Stimulated activated CD4-positive, alpha-beta T cell treated with anti-CD3 and anti-CD28 coated beads, TNF-alpha, amount 100 ng/mL, for 48 hours (primary cell): ENCODE data around the gene COL4A1.

Source experiments
- DNase-seq, 3 donors: peaks; one replicate each; pipeline ENCODE4 v3.0.0-alpha.2; 2020; ENCODE audit warnings: low read depth in 3 of 3

Gene COL4A1

GRCh38 chr13:110261166-110262081 is 45.5 kb downstream of the COL4A1 start:
- no peak for DNase-seq

GRCh38 chr13:110259651-110260050 is 47.3 kb downstream of the COL4A1 start:
- no peak for DNase-seq

- DNase-seq, result no peak
Measured at GRCh38 chr13:110258876-110259631, 47.9 kb downstream of the COL4A1 start.

GRCh38 chr13:110257408-110257807 is 49.5 kb downstream of the COL4A1 start:
- no peak for DNase-seq

GRCh38 chr13:110256126-110256905 is 50.6 kb downstream of the COL4A1 start:
- DNase-seq, result no peak

GRCh38 chr13:110254751-110255553 is 52.0 kb downstream of the COL4A1 start:
- DNase-seq, result no peak

DNA sequence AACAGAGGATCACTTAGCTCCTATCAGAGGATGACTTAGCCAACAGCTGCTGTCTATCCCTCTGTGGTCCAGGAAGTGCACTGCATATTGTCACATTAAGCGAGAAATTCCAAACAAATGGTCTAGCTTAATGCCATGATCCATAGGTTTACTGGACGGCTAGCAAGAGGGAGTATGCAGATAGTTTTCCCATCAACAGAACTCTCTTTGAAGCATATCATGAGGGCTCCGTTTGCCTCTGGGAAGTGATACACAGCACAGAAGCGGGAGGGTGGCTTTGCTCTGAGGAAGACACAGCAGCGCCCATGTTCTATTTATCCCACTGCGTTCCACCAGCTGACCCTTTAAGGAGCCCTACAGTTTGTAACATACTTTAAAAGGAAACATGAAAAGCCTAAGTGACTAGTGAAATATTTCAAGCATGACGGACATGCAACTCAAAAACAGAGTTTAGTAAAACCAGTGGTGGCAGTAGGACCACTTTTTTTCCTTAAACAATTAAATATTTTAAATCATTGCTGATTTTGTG is 52.7 kb downstream of the COL4A1 start:
- no peak for DNase-seq

- no peak for DNase-seq
Measured at GRCh38 chr13:110251193-110251819, 55.7 kb downstream of the COL4A1 start.

GRCh38 chr13:110250258-110250891 is 56.6 kb downstream of the COL4A1 start:
- no peak for DNase-seq

DNA sequence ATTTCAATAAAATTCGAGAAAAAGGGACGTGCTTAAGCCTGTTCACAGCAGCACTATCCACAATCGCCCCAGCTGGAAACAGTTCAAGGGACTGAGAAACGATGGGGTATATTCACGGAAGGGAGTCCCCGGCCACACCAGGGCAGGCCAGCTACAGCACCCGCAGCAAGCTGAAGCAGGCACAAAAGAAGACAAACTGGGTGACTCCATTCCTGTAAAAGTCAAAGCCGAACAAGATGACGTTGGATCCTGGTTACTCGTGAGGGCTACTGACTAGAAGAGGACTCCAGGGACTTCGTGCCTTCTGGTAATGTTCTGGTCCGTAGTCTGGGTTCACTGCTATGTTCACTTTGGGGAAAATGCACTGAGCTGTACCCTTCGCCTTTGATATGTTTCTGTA is 57.6 kb downstream of the COL4A1 start:
- no peak for DNase-seq

DNA sequence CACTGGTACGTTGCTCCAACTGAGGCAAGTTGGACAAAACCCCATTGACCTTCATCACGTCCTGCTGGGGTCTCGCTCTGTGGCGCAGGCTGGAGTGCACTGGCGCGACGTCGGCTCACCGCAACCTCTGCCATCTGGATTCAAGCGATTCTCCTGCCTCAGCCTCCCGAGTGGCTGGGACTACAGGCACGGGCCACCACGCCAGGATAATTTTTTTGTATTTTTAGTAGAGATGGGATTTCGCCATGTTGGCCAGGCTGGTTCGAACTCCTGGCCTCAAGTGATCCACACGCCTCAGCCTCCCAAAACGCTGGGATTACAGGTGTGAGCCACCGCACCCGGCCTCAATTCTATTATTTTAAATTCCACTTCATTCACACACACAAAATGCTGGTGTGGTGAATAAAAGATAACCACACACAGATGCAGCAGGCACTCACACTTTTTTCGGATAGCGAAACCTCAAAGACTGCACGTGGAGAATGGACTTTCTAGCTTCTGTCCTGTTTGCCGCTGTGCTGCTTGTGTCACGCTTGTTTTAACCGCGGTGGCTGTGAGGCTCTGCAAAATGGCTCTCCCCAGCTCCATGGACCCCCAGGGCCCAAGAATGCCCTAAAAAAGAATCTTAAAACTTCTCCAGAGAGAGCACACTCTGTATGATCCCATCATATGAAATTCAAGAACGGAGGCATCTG is 58.4 kb downstream of the COL4A1 start:
- DNase-seq, result no peak

DNA sequence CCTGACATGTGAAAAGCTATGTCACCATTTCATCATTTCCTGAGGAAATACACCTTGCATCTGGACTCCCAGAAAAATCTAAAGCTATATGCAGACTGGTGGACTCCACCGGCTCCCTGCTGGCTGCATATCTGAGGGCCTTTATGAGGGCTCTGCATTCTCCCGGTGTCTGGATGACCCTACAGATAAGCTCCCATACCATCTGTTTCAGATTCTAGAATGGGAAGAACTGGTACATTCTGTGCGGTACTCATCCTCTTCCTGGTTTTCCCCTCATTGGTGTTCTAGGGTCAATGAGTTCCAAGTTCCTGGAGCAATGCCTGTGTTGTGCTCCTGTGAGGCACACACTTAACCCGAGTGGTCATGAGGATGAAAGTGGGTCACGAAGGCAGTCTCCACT is 60.4 kb downstream of the COL4A1 start:
- DNase-seq, result no peak

DNA sequence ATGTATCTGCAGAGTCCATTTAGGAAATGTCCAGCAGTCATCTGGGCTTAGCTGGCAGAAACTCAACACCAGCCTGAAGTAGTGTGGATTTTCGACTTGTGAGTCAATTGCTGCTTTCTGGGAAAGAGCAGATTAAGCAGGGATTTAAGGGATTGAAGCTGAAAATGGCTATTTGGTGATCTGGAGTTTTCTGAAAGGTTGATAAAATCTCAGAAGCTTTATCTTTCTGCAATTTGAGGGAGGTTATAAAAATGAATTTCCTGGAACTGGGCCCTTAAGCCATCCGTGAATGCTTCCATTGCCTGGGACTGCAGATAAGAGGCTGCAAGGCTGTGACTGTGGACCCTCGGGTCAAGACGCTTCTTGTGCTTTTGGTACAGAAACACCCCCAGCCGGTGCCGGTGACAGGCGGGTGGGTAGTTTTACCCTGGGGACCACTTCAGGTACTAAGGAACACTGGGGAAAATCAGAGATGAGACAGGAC is 61.5 kb downstream of the COL4A1 start:
- no peak for DNase-seq

GRCh38 chr13:110244976-110245375 is 62.0 kb downstream of the COL4A1 start:
- DNase-seq, result no peak

DNA sequence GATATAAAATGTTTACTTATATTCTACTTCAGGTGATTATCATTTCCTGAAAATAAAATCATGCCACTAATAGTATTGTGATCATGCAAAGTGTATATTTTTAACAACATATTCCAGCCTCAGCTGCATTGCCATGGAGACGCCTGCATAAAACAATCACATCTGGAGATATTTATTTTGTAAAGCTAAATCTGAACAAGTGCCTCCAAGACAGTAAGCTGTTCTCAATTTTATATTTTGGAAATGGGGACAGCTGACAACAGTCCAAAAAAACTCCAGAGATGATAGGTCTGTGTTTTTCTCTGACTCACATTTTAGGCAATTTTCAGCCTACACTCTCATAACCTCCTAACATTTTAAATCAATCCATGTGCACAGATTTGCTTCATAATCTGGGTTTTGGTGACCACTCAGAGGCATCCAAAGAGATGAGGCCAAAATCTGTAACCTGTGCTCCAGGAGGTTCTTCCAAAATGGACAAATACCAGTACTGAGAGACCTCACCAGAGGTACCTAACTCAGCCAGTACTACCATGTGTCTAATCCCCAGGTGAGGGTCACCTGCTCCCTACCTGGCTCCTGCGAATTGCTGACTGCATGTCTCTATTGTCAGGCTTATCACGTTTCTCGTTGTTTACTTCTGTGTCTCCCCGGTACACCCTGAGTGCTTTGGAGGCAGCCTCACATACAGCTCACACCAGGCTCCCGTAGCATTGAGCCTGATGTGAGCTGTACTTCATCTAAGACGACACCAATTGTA is 62.7 kb downstream of the COL4A1 start:
- DNase-seq, result no peak

- DNase-seq, result no peak
Measured at GRCh38 chr13:110242615-110243014, 64.3 kb downstream of the COL4A1 start.

DNA sequence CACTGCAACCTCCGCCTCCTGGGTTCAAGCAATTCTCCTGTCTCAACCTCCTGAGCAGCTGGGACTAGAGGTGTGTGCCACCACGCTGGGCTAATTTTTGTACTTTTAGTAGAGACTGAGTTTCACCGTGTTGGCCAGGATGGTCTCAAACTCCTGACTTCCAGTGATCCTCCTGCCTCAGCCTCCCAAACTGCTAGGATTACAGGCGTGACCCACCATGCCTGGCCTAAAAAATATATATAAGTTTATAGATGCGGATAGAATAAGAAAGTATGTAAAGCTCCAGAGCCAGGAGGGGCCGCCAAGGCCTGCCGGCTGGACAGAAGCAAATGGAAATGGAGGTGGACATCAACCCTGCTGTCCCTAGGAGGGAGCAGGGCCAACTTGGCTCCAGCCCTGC is 66.0 kb downstream of the COL4A1 start:
- no peak for DNase-seq

DNA sequence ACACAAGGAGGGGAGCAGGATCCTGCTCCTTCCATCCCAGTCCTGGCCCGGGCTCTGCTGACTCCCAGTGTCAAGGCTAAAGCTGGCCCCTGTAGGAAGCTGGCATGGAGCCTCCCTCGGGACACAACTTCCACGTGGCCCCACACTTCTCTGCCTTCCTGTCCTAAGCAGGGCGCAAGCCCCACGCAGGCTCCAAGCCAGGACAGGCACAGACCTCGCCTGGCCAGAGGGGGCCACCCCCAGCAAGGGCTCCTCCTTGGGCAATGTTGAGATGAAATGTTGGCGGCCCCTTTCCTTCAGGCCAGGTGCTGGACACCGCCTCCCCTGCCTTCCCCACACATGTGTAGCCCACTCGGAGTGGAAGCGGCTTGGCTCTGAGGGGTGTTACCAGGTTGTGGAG is 66.6 kb downstream of the COL4A1 start:
- DNase-seq, result no peak
